HG02943 (cell line): ENCODE results near the gene SAE1.
A peak's percentile ranks its signal among the peaks of the same experiment; 100 is the strongest.
"Not testable (repeated sequence)": the region's sequence is repeated elsewhere in the genome, so short reads cannot be mapped to it uniquely, and the experiment has no call there.

Source experiments
- ATAC-seq: cut with Tn5 transposase; IDR thresholded peaks from one replicate; pipeline ENCODE4 v1.9.1; 2021; ENCODE audit warnings: mild to moderate bottlenecking, low read depth, moderate library complexity; ENCODE audit not compliant: unreplicated experiment

The SAE1 gene

DNA sequence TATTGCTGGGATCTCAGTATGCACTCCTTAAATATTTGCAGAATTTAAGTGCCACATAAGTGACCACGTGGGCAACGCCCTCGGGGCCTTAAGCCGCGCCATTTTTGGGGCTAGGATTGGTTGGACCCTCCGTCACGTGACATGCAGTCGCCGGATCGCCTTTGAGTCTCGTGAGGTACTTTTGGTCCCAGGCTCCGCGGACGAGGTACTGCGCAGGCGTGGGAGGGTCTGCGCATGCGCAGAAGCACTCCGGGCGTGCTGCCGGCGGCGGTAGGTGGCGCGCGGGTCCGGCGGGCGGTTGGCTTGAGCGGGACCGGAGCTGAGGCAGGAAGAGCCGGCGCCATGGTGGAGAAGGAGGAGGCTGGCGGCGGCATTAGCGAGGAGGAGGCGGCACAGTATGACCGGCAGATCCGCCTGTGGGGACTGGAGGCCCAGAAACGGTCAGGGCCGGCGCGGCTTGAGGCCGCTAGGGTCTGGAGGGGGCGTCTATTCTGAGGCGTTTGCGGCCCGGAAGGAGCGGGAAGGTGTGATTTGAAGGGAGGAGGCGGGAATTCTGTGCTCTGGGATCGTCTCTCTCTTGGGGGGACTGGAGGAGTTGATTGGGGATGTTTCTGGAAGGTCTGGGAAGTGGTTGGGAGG is at the start of gene SAE1:
SAE1 (plus strand) TSS at position 247 of the 639 bp plus-strand sequence; CDS start at position 343, 96 bp downstream.
- ATAC-seq = peak; percentile 76

GRCh38 chr19:47081095-47081494 is 49.5 kb upstream of the SAE1 start:
- ATAC-seq = no peak

GRCh38 chr19:47082493-47082892 is 48.1 kb upstream of the SAE1 start:
- no peak for ATAC-seq

DNA sequence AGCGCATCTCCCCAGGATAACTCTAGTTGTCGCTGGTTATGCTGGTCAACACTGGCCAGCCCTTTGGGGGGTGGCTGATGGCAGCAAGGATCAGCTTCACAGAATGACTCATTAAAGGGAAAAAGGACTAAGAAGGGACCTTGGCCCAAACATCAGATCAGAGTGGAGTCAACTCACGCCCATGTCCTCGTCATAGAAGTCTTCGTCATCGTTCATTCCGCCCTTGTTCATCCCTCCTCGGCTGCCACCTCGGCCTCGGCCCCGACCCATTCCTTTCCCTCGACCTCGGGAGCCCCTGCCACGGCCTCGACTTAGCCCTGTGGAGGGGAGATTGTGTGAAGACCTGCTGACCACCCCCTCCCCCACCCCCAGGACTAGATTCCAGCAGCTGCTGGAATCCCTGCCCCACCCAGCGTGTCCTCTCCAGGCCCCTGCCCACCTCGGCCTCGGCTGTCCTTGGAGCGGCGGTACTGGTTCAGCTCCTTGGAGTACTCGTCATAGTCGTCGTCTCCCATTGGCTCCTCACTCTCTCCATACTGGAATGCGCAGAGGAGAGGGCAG is 45.7 kb upstream of the SAE1 start:
- no peak for ATAC-seq

GRCh38 chr19:47086280-47086679 is 44.4 kb upstream of the SAE1 start:
- ATAC-seq = no peak

DNA sequence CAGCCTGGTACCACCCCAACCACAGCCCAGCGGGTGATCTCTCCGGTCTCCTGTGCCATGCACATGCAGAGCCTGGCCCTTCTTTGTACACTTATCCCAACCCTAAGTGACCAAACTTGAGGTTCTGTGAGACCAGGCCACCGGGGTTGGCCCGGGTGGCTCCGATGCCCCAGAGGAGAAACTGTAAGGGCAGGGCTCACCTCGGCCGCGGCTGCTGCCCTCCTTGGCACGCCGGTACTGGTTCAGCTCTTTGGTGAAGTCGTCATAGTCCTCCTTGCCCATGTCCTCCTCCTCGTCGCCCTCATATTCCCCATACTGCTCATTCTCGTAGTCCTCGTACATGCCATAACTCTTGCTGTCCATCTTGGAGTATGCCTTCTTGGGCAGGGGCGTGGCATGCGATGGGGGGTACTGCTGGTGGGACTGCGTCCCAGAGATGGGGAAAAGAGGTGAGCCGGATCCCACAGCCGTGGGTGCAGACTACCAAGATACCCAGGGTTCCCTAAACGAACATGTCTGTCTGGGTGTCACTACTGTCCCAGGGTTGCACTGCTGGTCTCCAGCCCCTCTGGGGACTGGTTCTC is 40.8 kb upstream of the SAE1 start:
- no peak for ATAC-seq

DNA sequence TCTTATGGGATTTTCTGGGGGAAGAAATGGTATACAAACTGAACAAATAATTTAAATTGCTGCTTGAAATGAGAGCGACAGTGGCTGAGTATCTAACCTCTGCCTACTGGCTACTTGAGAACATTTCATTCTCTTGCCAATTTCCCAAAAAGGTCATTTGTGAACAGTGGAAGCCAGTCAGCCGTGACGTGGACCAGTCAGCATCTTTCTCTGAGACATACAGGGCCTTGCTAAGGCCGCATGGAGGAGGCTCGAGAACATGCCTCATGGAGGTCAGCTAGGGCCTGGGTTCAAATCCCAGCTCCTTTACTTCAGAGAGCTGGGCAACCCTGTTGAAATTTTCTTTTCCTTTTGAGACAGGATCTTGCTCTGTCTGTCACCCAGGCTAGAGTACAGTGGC is 37.4 kb upstream of the SAE1 start:
- ATAC-seq = no peak

- ATAC-seq = no peak
Measured at GRCh38 chr19:47093841-47094240, 36.8 kb upstream of the SAE1 start.

GRCh38 chr19:47094557-47095475 is 35.8 kb upstream of the SAE1 start:
- ATAC-seq = no peak

- no peak for ATAC-seq
Measured at GRCh38 chr19:47095476-47096099, 35.0 kb upstream of the SAE1 start.

DNA sequence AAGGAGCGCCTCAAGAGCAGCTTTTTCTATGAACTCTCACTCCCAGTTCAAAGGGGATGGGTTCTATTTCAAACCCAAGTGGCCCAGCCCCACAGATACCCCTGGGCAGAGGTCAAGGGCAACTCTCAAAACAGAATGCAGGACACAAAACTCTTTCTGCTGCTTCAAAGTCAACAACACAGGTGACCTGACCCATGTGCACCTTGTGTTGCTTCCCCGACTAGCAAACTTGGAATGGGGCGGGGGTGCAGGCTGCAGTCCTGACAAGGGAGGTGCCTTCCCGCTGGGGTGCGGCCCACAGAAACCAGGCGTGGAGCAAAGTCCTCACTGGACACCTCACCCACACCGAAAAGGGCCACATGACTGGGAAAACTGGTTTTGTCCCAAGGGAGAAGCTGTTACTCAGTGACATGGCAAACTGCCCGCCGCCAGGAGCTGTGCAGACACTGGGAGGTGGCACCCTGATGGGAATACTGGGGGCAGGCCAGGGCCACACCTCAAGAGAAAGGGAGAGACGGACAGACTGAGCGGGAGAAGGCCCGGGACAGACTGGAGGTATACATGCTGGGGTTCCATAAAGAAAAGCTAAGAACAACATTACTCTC is 34.4 kb upstream of the SAE1 start:
- no peak for ATAC-seq

- ATAC-seq = no peak
Measured at GRCh38 chr19:47096721-47097120, 33.9 kb upstream of the SAE1 start.

- no peak for ATAC-seq
Measured at GRCh38 chr19:47097396-47098201, 33.0 kb upstream of the SAE1 start.

- no peak for ATAC-seq
Measured at GRCh38 chr19:47098608-47099007, 32.0 kb upstream of the SAE1 start.

DNA sequence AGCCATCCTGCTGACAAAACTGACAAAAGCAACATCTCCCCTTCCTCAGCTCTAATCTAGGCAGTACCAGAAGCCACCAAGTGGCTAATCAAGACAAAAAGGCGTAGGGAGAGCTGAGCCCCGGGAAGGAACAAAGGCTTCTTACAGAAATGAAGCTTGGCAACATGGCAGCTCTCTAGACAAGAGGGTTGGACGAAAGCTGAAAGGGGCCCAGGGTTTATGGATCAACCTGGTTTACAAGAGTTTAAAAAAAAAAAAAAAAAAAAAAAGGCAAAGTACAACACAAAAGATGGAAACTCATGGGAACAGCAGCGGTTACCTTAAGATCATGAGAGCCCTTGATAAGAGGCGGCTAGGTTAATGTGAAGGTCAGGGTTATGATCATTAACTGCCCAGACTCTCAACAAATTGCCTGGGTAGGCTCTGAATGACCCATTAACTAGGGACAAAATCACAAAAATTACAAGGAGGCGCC is 31.0 kb upstream of the SAE1 start:
- ATAC-seq = no peak

DNA sequence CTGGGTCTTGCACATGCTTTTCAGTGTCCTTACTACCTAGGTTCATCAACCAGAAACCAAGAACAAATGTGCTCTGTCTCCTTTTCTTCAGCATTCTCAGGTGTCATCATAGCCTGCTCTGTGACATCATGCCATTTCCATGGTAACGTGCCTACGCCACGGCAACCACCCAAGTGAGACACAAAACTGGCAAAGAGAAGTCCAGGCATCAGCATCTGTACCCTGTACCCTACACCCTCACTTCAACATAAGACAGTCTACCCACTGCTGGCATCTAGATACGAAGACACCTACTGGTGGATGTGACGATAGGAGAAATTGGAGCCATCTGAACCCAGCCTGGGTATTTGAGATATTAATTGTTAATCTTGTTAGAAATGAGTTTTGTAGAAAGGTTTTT is 30.3 kb upstream of the SAE1 start:
- ATAC-seq = no peak

GRCh38 chr19:47101116-47101515 is 29.5 kb upstream of the SAE1 start:
- not testable (repeated sequence) for ATAC-seq

DNA sequence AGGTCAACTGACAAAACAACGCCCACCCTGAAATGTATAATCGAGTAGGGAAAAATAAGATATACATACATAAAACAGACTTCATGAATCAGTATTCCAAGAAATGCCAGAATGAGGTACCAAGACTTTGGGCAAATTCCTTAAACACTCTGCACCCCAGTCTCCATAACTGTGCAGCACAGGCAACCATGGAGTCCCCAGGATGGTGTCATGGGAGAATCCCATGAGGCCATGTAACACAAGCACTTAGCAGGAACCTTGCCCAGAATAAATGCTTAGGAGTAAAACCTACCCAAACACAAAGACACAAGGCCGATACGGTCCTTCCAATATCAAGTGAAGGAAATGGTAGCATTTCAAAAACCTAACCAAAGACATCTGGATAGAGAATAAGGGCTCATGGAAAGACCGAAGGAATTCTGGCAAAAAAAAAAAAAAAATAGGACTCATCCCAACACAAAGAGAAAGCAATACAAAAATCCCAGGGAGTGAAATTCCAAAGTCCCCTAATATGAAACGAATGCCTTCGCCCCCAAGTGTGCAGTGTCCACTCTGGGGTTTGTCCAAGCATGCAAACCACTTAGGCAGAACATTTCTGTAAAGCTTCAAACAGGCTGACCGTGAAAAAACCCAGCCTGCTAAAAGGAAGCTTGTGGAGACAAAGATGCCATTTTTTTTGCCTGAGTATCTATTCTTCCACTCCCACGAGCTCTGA is 28.1 kb upstream of the SAE1 start:
- ATAC-seq = no peak

DNA sequence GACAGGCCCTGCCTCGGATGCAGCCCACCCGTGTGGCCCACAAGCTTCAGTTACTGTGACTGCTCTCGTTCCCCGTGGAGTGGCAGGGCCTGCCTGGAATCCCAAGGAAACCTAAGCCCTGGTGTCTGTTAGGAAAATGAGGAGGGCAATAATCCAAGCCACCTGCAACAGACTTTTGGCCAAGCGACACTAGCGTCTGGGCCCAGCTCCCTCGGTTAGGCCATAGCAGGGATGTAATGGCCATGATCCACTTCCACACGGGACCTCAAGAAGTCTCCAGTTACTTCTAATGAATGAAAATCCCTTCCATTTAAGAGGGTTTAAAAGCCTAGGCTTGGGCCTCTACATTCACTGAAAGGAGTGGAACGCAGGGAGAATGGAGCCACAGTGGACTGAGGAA is 26.0 kb upstream of the SAE1 start:
- ATAC-seq = no peak
